Fibroblast of mammary gland (primary cell): ENCODE results near the gene SMURF2.
A peak's percentile ranks its signal among the peaks of the same experiment; 100 is the strongest.

Source experiments
- DNase-seq: peaks from one replicate; pipeline ENCODE4 v3.0.0-alpha.2; 2010; ENCODE audit warnings: low read depth
- H3K4me3 ChIP-seq: 2 replicates; pipeline ENCODE4 v1.5.1; 2011; ENCODE audit warnings: low read depth, mild to moderate bottlenecking, low read length, moderate library complexity; ENCODE audit not compliant: control insufficient read depth
- CTCF ChIP-seq: conservative IDR thresholded peaks from 2 replicates; pipeline ENCODE4 v1.5.1; 2011; ENCODE audit warnings: low read depth, low read length, inconsistent platforms; ENCODE audit not compliant: control insufficient read depth, insufficient read depth

Gene SMURF2

DNA sequence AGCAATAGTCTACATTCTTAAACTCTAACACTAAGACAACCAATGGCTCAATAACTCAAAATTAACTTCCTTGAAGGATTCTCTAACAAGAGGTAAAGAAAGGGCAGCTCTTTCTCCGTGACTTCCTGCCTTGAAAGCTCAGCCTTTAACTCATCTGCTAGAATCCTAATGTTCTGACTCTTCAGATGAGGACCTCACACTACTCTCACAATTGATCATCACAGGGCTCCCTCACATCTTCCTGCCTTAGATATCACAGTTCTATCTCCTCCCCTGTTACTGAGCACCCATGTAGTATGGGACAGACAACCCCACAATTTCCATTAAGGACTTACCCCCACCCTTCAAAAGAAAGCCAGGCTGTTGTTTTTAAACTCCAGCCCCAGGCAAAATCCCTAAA is 33.5 kb downstream of the SMURF2 start:
- no peak for DNase-seq
- no peak for TF ChIP-seq CTCF
- no peak overlapping the region for H3K4me3 ChIP-seq

DNA sequence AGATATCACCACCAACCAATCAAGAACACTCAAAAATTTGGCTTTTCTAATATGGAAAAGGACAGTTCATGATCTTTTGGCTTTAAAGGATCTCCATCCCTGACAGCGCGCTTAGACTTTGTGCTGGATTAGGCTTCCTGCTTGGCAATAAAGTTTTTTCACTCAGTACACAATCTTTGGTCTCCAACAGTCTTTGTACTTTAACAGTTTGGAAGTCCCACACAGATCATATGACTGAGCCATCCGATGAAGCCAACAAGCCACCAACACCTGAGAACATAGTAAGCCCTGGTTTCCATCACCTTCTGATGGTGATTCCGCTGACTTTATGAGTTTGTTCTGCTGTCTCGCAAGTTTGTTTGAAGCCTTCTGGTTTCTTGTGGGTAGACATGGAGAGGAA is 34.3 kb downstream of the SMURF2 start:
- H3K4me3 ChIP-seq = no peak overlapping the region
- no peak for DNase-seq
- TF ChIP-seq CTCF = no peak

DNA sequence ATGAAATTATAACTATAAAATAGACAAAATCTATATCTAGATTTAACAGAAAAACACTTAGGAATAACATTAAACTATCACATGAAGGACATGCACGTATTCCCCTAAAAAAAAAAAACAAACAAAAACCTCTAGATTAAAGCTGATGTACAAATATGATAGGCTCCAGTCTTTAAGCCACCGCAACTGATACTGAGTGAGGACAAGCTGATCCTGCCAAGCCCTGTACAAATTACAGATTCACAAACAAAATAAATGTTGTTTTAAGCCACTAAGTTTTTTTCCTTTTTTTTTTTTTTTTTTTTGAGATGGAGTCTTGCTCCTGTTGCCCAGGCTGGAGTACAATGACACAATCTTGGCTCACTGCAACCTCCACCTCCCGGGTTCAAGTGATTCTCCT is 35.3 kb downstream of the SMURF2 start:
- no peak for TF ChIP-seq CTCF
- no peak overlapping the region for H3K4me3 ChIP-seq
- no peak for DNase-seq

GRCh38 chr17:64625541-64625940 is 36.6 kb downstream of the SMURF2 start:
- no peak for DNase-seq
- no peak overlapping the region for H3K4me3 ChIP-seq
- no peak for TF ChIP-seq CTCF

GRCh38 chr17:64622931-64623654 is 39.0 kb downstream of the SMURF2 start:
- DNase-seq = peak; percentile 85
- TF ChIP-seq CTCF = no peak
- no peak overlapping the region for H3K4me3 ChIP-seq

GRCh38 chr17:64621772-64622171 is 40.3 kb downstream of the SMURF2 start:
- DNase-seq = no peak
- H3K4me3 ChIP-seq = no peak overlapping the region
- TF ChIP-seq CTCF = no peak

GRCh38 chr17:64618848-64619247 is 43.3 kb downstream of the SMURF2 start:
- TF ChIP-seq CTCF = no peak
- no peak for DNase-seq
- H3K4me3 ChIP-seq = no peak overlapping the region
